Natural killer cell (primary cell): ENCODE data around the gene PDZRN3. TPM values are rescaled to one million over a fixed set of nuclear protein-coding genes. Genes with fewer than 3 reads are reported as not detected.

Experiments
- ATAC-seq, 3 donors: fragments of 150-1000 bp in 2 of 3; fragments of 200-7000 bp in 1 of 3; cut with Tn5 transposase; 1 replicate in 1 of 3; 2 replicates in 2 of 3; pipeline ENCODE4 v1.10.0; 2021; ENCODE audit warnings: mild to moderate bottlenecking in 2 of 3, moderate library complexity in 2 of 3
- DNase-seq, 2 donors: peaks; one replicate each; pipeline versions ENCODE4 v3.0.0 to v3.0.0-alpha.2; 2013 to 2021; ENCODE audit warnings: mixed read lengths in 1 of 2
- H3K27ac ChIP-seq: one replicate; pipeline ENCODE4 v1.5.1; 2013; ENCODE audit warnings: mild to moderate bottlenecking, low read length
- H3K27me3 ChIP-seq: one replicate; pipeline ENCODE4 v1.6.1; 2013; ENCODE audit warnings: low read length; ENCODE audit not compliant: control insufficient read depth, insufficient read depth
- H3K36me3 ChIP-seq: one replicate; pipeline ENCODE4 v1.6.1; 2013; ENCODE audit warnings: low read length; ENCODE audit not compliant: control insufficient read depth, insufficient read depth
- H3K4me1 ChIP-seq: one replicate; pipeline ENCODE4 v1.6.1; 2013; ENCODE audit warnings: low read length; ENCODE audit not compliant: control insufficient read depth, insufficient read depth
- H3K4me3 ChIP-seq: one replicate; pipeline ENCODE4 v1.5.1; 2013; ENCODE audit warnings: low read length
- H3K9me3 ChIP-seq: one replicate; pipeline ENCODE4 v1.6.1; 2013; ENCODE audit warnings: low read length; ENCODE audit not compliant: control insufficient read depth, insufficient read depth
- H3K27ac Mint-ChIP-seq, 2 donors: one replicate each; pipeline ENCODE4 v1.8.0; 2022; ENCODE audit warnings: mild to moderate bottlenecking in 2 of 2, mixed read lengths in 2 of 2, moderate library complexity in 1 of 2
- H3K27me3 Mint-ChIP-seq, 2 donors: one replicate each; pipeline ENCODE4 v1.8.0; 2022; ENCODE audit warnings: low read depth in 2 of 2, mixed read lengths in 2 of 2
- H3K36me3 Mint-ChIP-seq: one replicate; pipeline ENCODE4 v1.8.0; 2022; ENCODE audit warnings: mixed read lengths
- H3K4me1 Mint-ChIP-seq, 2 donors: one replicate each; pipeline ENCODE4 v1.8.0; 2022; ENCODE audit warnings: mixed read lengths in 2 of 2
- H3K4me3 Mint-ChIP-seq: one replicate; pipeline ENCODE4 v1.8.0; 2022; ENCODE audit warnings: mild to moderate bottlenecking, moderate library complexity, mixed read lengths
- H3K9me3 Mint-ChIP-seq, 2 donors: one replicate each; pipeline ENCODE4 v1.8.0; 2022; ENCODE audit warnings: mixed read lengths in 2 of 2
- CTCF ChIP-seq: fragments of 200-600 bp; IDR thresholded peaks from one replicate; pipeline ENCODE4 v1.8.0; 2022; ENCODE audit warnings: antibody characterized with exemption
- WGBS: methylation state at CpG from one replicate; pipeline ENCODE4 v1.1.7; 2013; ENCODE audit warnings: missing lambda C conversion rate; ENCODE audit not compliant: insufficient coverage; 5-methylcytosine and 5-hydroxymethylcytosine counted together
- intact Hi-C: fragments of 100-400 bp; cut with micrococcal nuclease; formaldehyde crosslinking; loops from one replicate; pipeline ENCODE4 v1.14.2; 2022
- total RNA-seq, 4 donors: library from RNA; stranded (reverse); fragments of 120-200 nt in 1 of 4; gene quantifications; one replicate each; pipeline versions ENCODE4 v1.2.3 to v1.2.4, GENCODE V29; 2013 to 2022

Gene PDZRN3
- total RNA-seq, 3 donors from 2014 or later (not counting 1 experiment from before 2014, with no cell fraction given), result not detected

GRCh38 chr3:73427048-73427706 lies 197.6 kb downstream of the PDZRN3 start:
- no peaks in the 10 kb centered on the region for H3K27me3 ChIP-seq
- no peak overlapping the region for H3K27ac Mint-ChIP-seq
- H3K36me3 ChIP-seq, result no peaks in the 10 kb centered on the region
- no peaks in the 10 kb centered on the region for H3K36me3 Mint-ChIP-seq
- ATAC-seq (no peak), DNase-seq (no peak)
- H3K4me3 ChIP-seq, result no peak overlapping the region
- no peaks in the 10 kb centered on the region for H3K9me3 ChIP-seq
- no peak overlapping the region for H3K4me3 Mint-ChIP-seq
- no peaks in the 10 kb centered on the region for H3K27me3 Mint-ChIP-seq
- no peaks in the 10 kb centered on the region for H3K4me1 ChIP-seq
- 90% methylated on average over 11 of the region's 11 CpGs for WGBS
- H3K9me3 Mint-ChIP-seq, result no peaks in the 10 kb centered on the region
- intact Hi-C loops, result no loop called here
- TF ChIP-seq CTCF, result no peak
- H3K4me1 Mint-ChIP-seq, result no peaks in the 10 kb centered on the region
- no peak overlapping the region for H3K27ac ChIP-seq

- no peak overlapping the region for H3K27ac Mint-ChIP-seq
- DNase-seq (no peak), ATAC-seq (no peak)
- TF ChIP-seq CTCF, result no peak
- H3K9me3 ChIP-seq, result no peaks in the 10 kb centered on the region
- H3K36me3 ChIP-seq, result no peaks in the 10 kb centered on the region
- no peaks in the 10 kb centered on the region for H3K4me1 Mint-ChIP-seq
- H3K4me3 Mint-ChIP-seq, result no peak overlapping the region
- no peaks in the 10 kb centered on the region for H3K27me3 ChIP-seq
- H3K27me3 Mint-ChIP-seq, result no peaks in the 10 kb centered on the region
- H3K27ac ChIP-seq, result no peak overlapping the region
- no peak overlapping the region for H3K4me3 ChIP-seq
- 78% methylated on average over 6 of the region's 7 CpGs for WGBS
- no peaks in the 10 kb centered on the region for H3K36me3 Mint-ChIP-seq
- no peaks in the 10 kb centered on the region for H3K9me3 Mint-ChIP-seq
- no peaks in the 10 kb centered on the region for H3K4me1 ChIP-seq
- intact Hi-C loops, result no loop called here
Observed at GRCh38 chr3:73426606-73427005, 198.1 kb downstream of the PDZRN3 start.

- DNase-seq (no peak), ATAC-seq (no peak)
- H3K36me3 Mint-ChIP-seq, result no peaks in the 10 kb centered on the region
- Histone ChIP-seq H3K4me3 (no peak overlapping the region), H3K4me1 (no peaks in the 10 kb centered on the region), H3K27me3 (no peaks in the 10 kb centered on the region), H3K36me3 (no peaks in the 10 kb centered on the region), H3K27ac (no peak overlapping the region), H3K9me3 (no peaks in the 10 kb centered on the region)
- intact Hi-C loops, result no loop called here
- 75% methylated on average over 2 of the region's 3 CpGs for WGBS
- no peaks in the 10 kb centered on the region for H3K27me3 Mint-ChIP-seq
- no peak for TF ChIP-seq CTCF
- no peak overlapping the region for H3K27ac Mint-ChIP-seq
- no peak overlapping the region for H3K4me3 Mint-ChIP-seq
- H3K4me1 Mint-ChIP-seq, result no peaks in the 10 kb centered on the region
- no peaks in the 10 kb centered on the region for H3K9me3 Mint-ChIP-seq
Observed at GRCh38 chr3:73423116-73423515, 201.6 kb downstream of the PDZRN3 start.

GRCh38 chr3:73422571-73422970 lies 202.2 kb downstream of the PDZRN3 start:
- Histone ChIP-seq H3K36me3 (no peaks in the 10 kb centered on the region), H3K4me3 (no peak overlapping the region), H3K27me3 (no peaks in the 10 kb centered on the region), H3K4me1 (no peaks in the 10 kb centered on the region), H3K27ac (no peak overlapping the region), H3K9me3 (no peaks in the 10 kb centered on the region)
- intact Hi-C loops, result no loop called here
- H3K27me3 Mint-ChIP-seq, result no peaks in the 10 kb centered on the region
- whole genome bisulfite sequencing, result no CpG with 5 or more reads among the region's 2 CpGs
- no peak for DNase-seq
- H3K4me3 Mint-ChIP-seq, result no peak overlapping the region
- no peak overlapping the region for H3K27ac Mint-ChIP-seq
- H3K9me3 Mint-ChIP-seq, result no peaks in the 10 kb centered on the region
- TF ChIP-seq CTCF, result no peak
- H3K36me3 Mint-ChIP-seq, result no peaks in the 10 kb centered on the region
- no peaks in the 10 kb centered on the region for H3K4me1 Mint-ChIP-seq
- no peak for ATAC-seq
